ENCODE data around the gene EFHC1. TPM values are rescaled to one million over a fixed set of nuclear protein-coding genes. Genes with fewer than 3 reads are reported as not detected.

Gene EFHC1
- total and polyA plus RNA-seq, 2 experiments from 2014 or later = 24.3 to 28.0 TPM

GRCh38 chr6:52531834-52532233 is 111.7 kb downstream of the EFHC1 start:
- Histone ChIP-seq H3K9me2 (ENCODE audit: insufficient read depth) (no peaks in the 10 kb centered on the region), H3K4me3 (no peak overlapping the region), H3K79me2 (replicated peaks; ENCODE audit: insufficient read depth) (no peaks in the 10 kb centered on the region; the same call in 1 of the 2 replicates), H3K27me3 (ENCODE audit: insufficient read depth) (no peaks in the 10 kb centered on the region), H3K27ac (ENCODE audit: low read depth) (no peak overlapping the region), H3K4me1 (ENCODE audit: insufficient read depth) (peaks cover 5% of the 10 kb centered on the region; the same call in 1 of the 2 replicates), H3K36me3 (ENCODE audit: insufficient read depth) (no peaks in the 10 kb centered on the region), H3K4me2 (no peak overlapping the region), H4K20me1 (replicated peaks; ENCODE audit: insufficient read depth) (no peaks in the 10 kb centered on the region; the same call in 1 of the 2 replicates), H3F3A (replicated peaks; ENCODE audit: low read depth) (no peaks in the 10 kb centered on the region), H2AFZ (no peak overlapping the region)
- H3K4me1 Mint-ChIP-seq = peaks cover 17% of the 10 kb centered on the region
- H3K4me3 Mint-ChIP-seq = no peak overlapping the region
- DNase-seq (ENCODE audit: low spot score) (no peak), ATAC-seq (no peak)
- peaks cover 4% of the 10 kb centered on the region for H3K27me3 Mint-ChIP-seq (ENCODE audit: insufficient read depth, low read depth, poor library complexity)
- TF ChIP-seq ZNF331 (CRISPR knock-in tag; IDR thresholded peaks at IDR 0.05; ENCODE audit: low read depth) (no peak), CREB1 (CRISPR knock-in tag; IDR thresholded peaks at IDR 0.05; ENCODE audit: low read depth) (no peak), ETS1 (IDR thresholded peaks at IDR 0.05) (no peak)
- H3K27ac Mint-ChIP-seq = no peak overlapping the region
- H3K9me3 Mint-ChIP-seq = no peaks in the 10 kb centered on the region; the same call in 2 of the 3 replicates
- 0 out of 3 replicates have a peak, but pooled peaks cover 4% of the 10 kb centered on the region for H3K36me3 Mint-ChIP-seq (ENCODE audit: low read depth)

- DNase-seq (ENCODE audit: low spot score) (no peak), ATAC-seq (no peak)
- Mint-ChIP-seq H3K27me3 (ENCODE audit: insufficient read depth, low read depth, poor library complexity) (peaks cover 4% of the 10 kb centered on the region), H3K9me3 (no peaks in the 10 kb centered on the region; the same call in 2 of the 3 replicates), H3K27ac (no peak overlapping the region), H3K4me3 (no peak overlapping the region), H3K4me1 (peaks cover 21% of the 10 kb centered on the region), H3K36me3 (ENCODE audit: low read depth) (0 out of 3 replicates have a peak, but pooled peaks cover 4% of the 10 kb centered on the region)
- no peak overlapping the region for H2AFZ ChIP-seq
- H3K4me3 ChIP-seq = no peak overlapping the region
- peaks cover 5% of the 10 kb centered on the region; the same call in 1 of the 2 replicates for H3K4me1 ChIP-seq (ENCODE audit: insufficient read depth)
- H3K4me2 ChIP-seq = no peak overlapping the region
- H3K9me2 ChIP-seq (ENCODE audit: insufficient read depth) = no peaks in the 10 kb centered on the region
- no peaks in the 10 kb centered on the region; the same call in 1 of the 2 replicates for H3K79me2 ChIP-seq (replicated peaks; ENCODE audit: insufficient read depth)
- no peaks in the 10 kb centered on the region for H3F3A ChIP-seq (replicated peaks; ENCODE audit: low read depth)
- H3K36me3 ChIP-seq (ENCODE audit: insufficient read depth) = no peaks in the 10 kb centered on the region
- H3K27ac ChIP-seq (ENCODE audit: low read depth) = no peak overlapping the region
- H3K27me3 ChIP-seq (ENCODE audit: insufficient read depth) = no peaks in the 10 kb centered on the region
- H4K20me1 ChIP-seq (replicated peaks; ENCODE audit: insufficient read depth) = no peaks in the 10 kb centered on the region; the same call in 1 of the 2 replicates
- TF ChIP-seq CTCF (conservative IDR thresholded peaks at IDR 0.05; ENCODE audit: low read depth in 2 of 2) (no peak), ZNF331 (CRISPR knock-in tag; IDR thresholded peaks at IDR 0.05; ENCODE audit: low read depth) (no peak), ETS1 (IDR thresholded peaks at IDR 0.05) (no peak), JUNB (IDR thresholded peaks at IDR 0.05; ENCODE audit: unreplicated experiment) (no peak), ZNF462 (CRISPR knock-in tag; IDR thresholded peaks at IDR 0.05) (no peak), EZH2phosphoT487 (IDR thresholded peaks at IDR 0.05; ENCODE audit: unreplicated experiment) (no peak), ZNF114 (CRISPR knock-in tag; IDR thresholded peaks at IDR 0.05) (no peak)
Measured at GRCh38 chr6:52532457-52532856, 112.3 kb downstream of the EFHC1 start.

All from GM23338 (cell line).